GM18499 (cell line): ENCODE results near the gene CLDN3.
"Not testable (repeated sequence)": the region's sequence is repeated elsewhere in the genome, so short reads cannot be mapped to it uniquely, and the experiment has no call there.

Source experiments
- ATAC-seq: cut with Tn5 transposase; IDR thresholded peaks from one replicate; pipeline ENCODE4 v1.9.1; 2021; ENCODE audit warnings: moderate number of reproducible peaks; ENCODE audit not compliant: insufficient read depth, unreplicated experiment

Gene CLDN3

GRCh38 chr7:73770002-73770859, at the start of gene CLDN3:
CLDN3 (minus strand) TSS chr7:73770270; CDS start chr7:73770049, 221 bp downstream.
- ATAC-seq = no peak

- no peak for ATAC-seq
Measured at GRCh38 chr7:73817121-73817520, 47.1 kb upstream of the CLDN3 start.

GRCh38 chr7:73815436-73815835, 45.4 kb upstream of the CLDN3 start:
- ATAC-seq = no peak

- ATAC-seq = no peak
Measured at GRCh38 chr7:73812996-73813395, 42.9 kb upstream of the CLDN3 start.

- no peak for ATAC-seq
Measured at GRCh38 chr7:73811760-73812168, 41.7 kb upstream of the CLDN3 start.

GRCh38 chr7:73810998-73811360, 40.9 kb upstream of the CLDN3 start:
- ATAC-seq = no peak

GRCh38 chr7:73809467-73809951, 39.4 kb upstream of the CLDN3 start:
- ATAC-seq = no peak

- no peak for ATAC-seq
Measured at GRCh38 chr7:73802459-73802858, 32.4 kb upstream of the CLDN3 start.

- ATAC-seq = no peak
Measured at GRCh38 chr7:73801577-73801976, 31.5 kb upstream of the CLDN3 start.

GRCh38 chr7:73799282-73800141, 29.4 kb upstream of the CLDN3 start:
- no peak for ATAC-seq

- ATAC-seq = not testable (repeated sequence)
Measured at GRCh38 chr7:73797176-73797575, 27.1 kb upstream of the CLDN3 start.

GRCh38 chr7:73796656-73797055, 26.6 kb upstream of the CLDN3 start:
- ATAC-seq = not testable (repeated sequence)

- not testable (repeated sequence) for ATAC-seq
Measured at GRCh38 chr7:73795188-73795587, 25.1 kb upstream of the CLDN3 start.

GRCh38 chr7:73791170-73791690, 21.2 kb upstream of the CLDN3 start:
- not testable (repeated sequence) for ATAC-seq

- ATAC-seq = no peak
Measured at GRCh38 chr7:73789051-73789450, 19.0 kb upstream of the CLDN3 start.

GRCh38 chr7:73787786-73788048, 17.6 kb upstream of the CLDN3 start:
- not testable (repeated sequence) for ATAC-seq

- no peak for ATAC-seq
Measured at GRCh38 chr7:73786588-73786987, 16.5 kb upstream of the CLDN3 start.

- no peak for ATAC-seq
Measured at GRCh38 chr7:73779517-73779916, 9.4 kb upstream of the CLDN3 start.

GRCh38 chr7:73778801-73779389, 8.8 kb upstream of the CLDN3 start:
- ATAC-seq = no peak

GRCh38 chr7:73774923-73775322, 4.9 kb upstream of the CLDN3 start:
- no peak for ATAC-seq
